Measurements from ENCODE around the gene ART1. TPM values are rescaled to one million over a fixed set of nuclear protein-coding genes. Genes with fewer than 3 reads are reported as not detected.

ART1 gene
- total and polyA plus RNA-seq, 2 of the 8 experiments (the other 6 are each of a cell fraction or from before 2014, with no cell fraction given), result not detected

DNA sequence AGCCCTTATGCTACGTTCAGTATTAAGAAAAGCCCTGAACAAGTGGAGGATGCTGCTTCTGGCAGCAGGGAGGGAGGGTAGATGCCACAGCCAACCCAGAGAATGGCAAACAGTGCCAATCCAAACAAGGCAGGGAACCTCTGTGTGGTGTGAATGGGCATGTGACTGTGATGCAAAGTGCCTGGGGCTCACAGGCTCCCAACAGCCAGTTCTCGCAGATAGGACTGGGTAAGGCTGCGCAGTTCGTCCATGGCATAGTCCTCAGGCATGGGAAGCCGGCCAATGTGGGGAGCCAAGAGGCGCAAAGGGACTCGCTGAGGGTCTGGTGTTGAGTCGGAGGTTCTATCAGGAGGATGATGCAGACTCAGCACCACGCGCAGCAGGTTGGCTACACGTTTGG, 31.0 kb downstream of the ART1 start (continued):
- no peak for TF ChIP-seq ZNF274 (IDR thresholded peaks at IDR 0.05; ENCODE audit: borderline replicate concordance, extremely low read depth, low read length)

All from H1 (cell line).